GM12878 (cell line): Measurements from ENCODE around the gene TMTC3. TPM values are rescaled to one million over a fixed set of nuclear protein-coding genes. Genes with fewer than 3 reads are reported as not detected.

ENCODE experiments used
- CREB1 ChIP-seq: IDR thresholded peaks from 2 replicates; pipeline ENCODE4 v1.6.1; 2012; ENCODE audit warnings: low read depth, mild to moderate bottlenecking, inconsistent platforms
- EED ChIP-seq: sonication (generic); IDR thresholded peaks from 2 replicates; pipeline ENCODE4 v1.6.1; 2016; ENCODE audit warnings: antibody characterized with exemption, low read depth
- GATAD2B ChIP-seq: fragments of 450-650 bp; conservative IDR thresholded peaks from 2 replicates; pipeline ENCODE4 v1.6.1; 2017; ENCODE audit warnings: low read depth, mild to moderate bottlenecking, moderate library complexity
- KAT2A ChIP-seq: conservative IDR thresholded peaks from 2 replicates; pipeline ENCODE4 v1.6.1; 2011; ENCODE audit warnings: low read depth, low read length; ENCODE audit not compliant: control insufficient read depth
- MEF2A ChIP-seq: IDR thresholded peaks from 2 replicates; pipeline ENCODE4 v1.6.1; 2011; ENCODE audit warnings: low read depth, mild to moderate bottlenecking, low read length, moderate library complexity; ENCODE audit not compliant: insufficient read depth
- NFXL1 ChIP-seq: fragments of 450-650 bp; IDR thresholded peaks from 2 replicates; pipeline ENCODE4 v1.6.1; 2017; ENCODE audit warnings: antibody characterized with exemption, mild to moderate bottlenecking, borderline replicate concordance
- PAX8 ChIP-seq: fragments of 450-650 bp; IDR thresholded peaks from 2 replicates; pipeline ENCODE4 v1.6.1; 2017; ENCODE audit warnings: mild to moderate bottlenecking, moderate library complexity
- RCOR1 ChIP-seq: conservative IDR thresholded peaks from 2 replicates; pipeline ENCODE4 v1.6.1; 2012; ENCODE audit warnings: low read depth, low read length, improper control_type of control experiment
- SMAD5 ChIP-seq: IDR thresholded peaks from 2 replicates; pipeline ENCODE4 v1.6.1; 2016; ENCODE audit warnings: antibody characterized with exemption, low read depth
- SREBF1 ChIP-seq: IDR thresholded peaks from 2 replicates; pipeline ENCODE4 v1.6.1; 2012; ENCODE audit warnings: mild to moderate bottlenecking, low read length
- SUPT20H ChIP-seq: IDR thresholded peaks from 2 replicates; pipeline ENCODE4 v1.6.1; 2011; ENCODE audit warnings: low read depth, mild to moderate bottlenecking, low read length, moderate library complexity, borderline replicate concordance; ENCODE audit not compliant: control insufficient read depth
- WRNIP1 ChIP-seq: IDR thresholded peaks from 2 replicates; pipeline ENCODE4 v1.6.1; 2011; ENCODE audit warnings: low read depth, low read length, improper control_type of control experiment, borderline replicate concordance
- ZBED1 ChIP-seq: IDR thresholded peaks from 2 replicates; pipeline ENCODE4 v1.6.1; 2016; ENCODE audit warnings: borderline replicate concordance
- ZNF207 ChIP-seq: fragments of 450-650 bp; IDR thresholded peaks from 2 replicates; pipeline ENCODE4 v1.6.1; 2014; ENCODE audit warnings: antibody characterized with exemption, mild to moderate bottlenecking, borderline replicate concordance
- ZZZ3 ChIP-seq: IDR thresholded peaks from 2 replicates; pipeline ENCODE4 v1.6.1; 2011; ENCODE audit warnings: low read depth; ENCODE audit not compliant: control insufficient read depth, insufficient read length
- polyA plus RNA-seq, 11 experiments: library from polyadenylated mRNA; depleted of rRNA in 4 of 11; unstranded in 6 of 11; stranded (reverse) in 5 of 11; fragments of >200 nt; fragmentation: Nextera tagmentation in 4 of 11; fragmentation: Illumina TruSeq in 1 of 11; extraction: Ambion mirVana in 4 of 11; extraction: Trizol in 1 of 11; gene quantifications; 1 replicate in 1 of 11; 2 replicates in 10 of 11; pipeline versions ENCODE4 v1.2.1 to v1.2.3, GENCODE V29; 2011 to 2016; ENCODE audit warnings: inconsistent platforms in 2 of 11, missing spikeins in 2 of 11, low read depth in 1 of 11
- total RNA-seq, 4 experiments: library from RNA; depleted of rRNA in 3 of 4; stranded (reverse); fragments of >200 nt in 3 of 4; fragmentation: Illumina TruSeq in 1 of 4; extraction: Trizol in 1 of 4; gene quantifications; 2 replicates each; pipeline versions ENCODE4 v1.2.1 to v1.2.3, GENCODE V29; 2013 to 2021
- TF ChIP-seq, protein P1 (sequence below): fragments of 450-650 bp; IDR thresholded peaks from 2 replicates; pipeline ENCODE4 v1.6.1; 2017; ENCODE audit warnings: borderline replicate concordance
- TF ChIP-seq, protein P2 (sequence below): fragments of 450-650 bp; IDR thresholded peaks from 2 replicates; pipeline ENCODE4 v1.6.1; 2017; ENCODE audit warnings: mild to moderate bottlenecking
- TF ChIP-seq, protein P3 (sequence below): fragments of 150-350 bp; IDR thresholded peaks from 2 replicates; pipeline ENCODE4 v1.6.1; 2014; ENCODE audit warnings: mild to moderate bottlenecking, low read depth, low read length
- TF ChIP-seq, protein P4 (sequence below): IDR thresholded peaks from 2 replicates; pipeline ENCODE4 v1.6.1; 2012; ENCODE audit warnings: low read depth, low read length, improper control_type of control experiment
- TF ChIP-seq, protein P5 (sequence below): fragments of 450-650 bp; formaldehyde crosslinking; IDR thresholded peaks from 2 replicates; pipeline ENCODE4 v1.5.0; 2022; ENCODE audit warnings: mild to moderate bottlenecking, missing genetic modification characterization

The TMTC3 gene
- total and polyA plus RNA-seq, 10 of the 15 experiments (the other 5 are each of a cell fraction or from before 2014, with no cell fraction given): 1.4 to 5.7 (median 3.5) TPM

DNA sequence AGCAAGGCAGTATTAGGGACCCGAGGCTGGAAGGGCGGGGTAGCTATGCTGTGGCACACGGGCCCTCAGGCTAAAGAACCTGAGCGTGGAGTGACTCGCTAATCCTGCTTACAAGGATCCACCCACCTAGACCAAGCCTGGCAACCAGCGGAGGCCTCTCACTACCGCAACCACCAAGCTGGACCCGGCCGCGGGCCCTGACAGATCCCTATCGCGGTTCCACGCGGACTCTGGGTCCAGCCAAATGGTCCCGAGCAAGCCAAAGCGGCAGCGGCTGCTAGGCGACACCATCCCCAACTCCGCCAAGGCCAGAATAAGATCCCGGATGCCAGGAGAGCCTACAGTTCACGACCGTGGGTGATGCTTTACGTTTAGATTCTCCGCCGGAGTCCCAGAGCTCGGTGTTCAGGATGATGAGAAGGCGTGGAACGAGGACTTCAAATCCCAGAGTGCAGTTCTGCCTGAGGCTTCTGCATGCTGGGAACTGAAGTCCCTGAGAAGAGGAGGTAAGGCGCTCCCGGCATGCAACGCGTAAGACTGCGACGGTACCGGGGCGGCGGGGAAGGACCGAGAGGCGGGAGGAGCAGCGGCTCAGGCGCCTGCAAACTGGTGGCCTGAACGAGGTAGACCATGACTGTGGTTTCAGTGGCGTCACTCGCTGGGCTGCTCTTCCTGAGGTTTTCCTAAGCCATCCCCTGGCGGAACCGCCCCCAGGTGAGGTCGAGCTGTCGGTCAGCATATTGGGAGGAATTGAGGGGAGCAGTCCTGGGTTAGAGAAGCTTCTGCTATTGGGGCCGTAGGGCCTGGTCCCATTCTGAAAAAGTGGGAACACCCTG, at the start of gene TMTC3, which contains the start of gene CEP290 (continued):
- TF ChIP-seq, protein P1, sequence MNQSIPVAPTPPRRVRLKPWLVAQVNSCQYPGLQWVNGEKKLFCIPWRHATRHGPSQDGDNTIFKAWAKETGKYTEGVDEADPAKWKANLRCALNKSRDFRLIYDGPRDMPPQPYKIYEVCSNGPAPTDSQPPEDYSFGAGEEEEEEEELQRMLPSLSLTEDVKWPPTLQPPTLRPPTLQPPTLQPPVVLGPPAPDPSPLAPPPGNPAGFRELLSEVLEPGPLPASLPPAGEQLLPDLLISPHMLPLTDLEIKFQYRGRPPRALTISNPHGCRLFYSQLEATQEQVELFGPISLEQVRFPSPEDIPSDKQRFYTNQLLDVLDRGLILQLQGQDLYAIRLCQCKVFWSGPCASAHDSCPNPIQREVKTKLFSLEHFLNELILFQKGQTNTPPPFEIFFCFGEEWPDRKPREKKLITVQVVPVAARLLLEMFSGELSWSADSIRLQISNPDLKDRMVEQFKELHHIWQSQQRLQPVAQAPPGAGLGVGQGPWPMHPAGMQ: no peak
- TF ChIP-seq, protein P2, sequence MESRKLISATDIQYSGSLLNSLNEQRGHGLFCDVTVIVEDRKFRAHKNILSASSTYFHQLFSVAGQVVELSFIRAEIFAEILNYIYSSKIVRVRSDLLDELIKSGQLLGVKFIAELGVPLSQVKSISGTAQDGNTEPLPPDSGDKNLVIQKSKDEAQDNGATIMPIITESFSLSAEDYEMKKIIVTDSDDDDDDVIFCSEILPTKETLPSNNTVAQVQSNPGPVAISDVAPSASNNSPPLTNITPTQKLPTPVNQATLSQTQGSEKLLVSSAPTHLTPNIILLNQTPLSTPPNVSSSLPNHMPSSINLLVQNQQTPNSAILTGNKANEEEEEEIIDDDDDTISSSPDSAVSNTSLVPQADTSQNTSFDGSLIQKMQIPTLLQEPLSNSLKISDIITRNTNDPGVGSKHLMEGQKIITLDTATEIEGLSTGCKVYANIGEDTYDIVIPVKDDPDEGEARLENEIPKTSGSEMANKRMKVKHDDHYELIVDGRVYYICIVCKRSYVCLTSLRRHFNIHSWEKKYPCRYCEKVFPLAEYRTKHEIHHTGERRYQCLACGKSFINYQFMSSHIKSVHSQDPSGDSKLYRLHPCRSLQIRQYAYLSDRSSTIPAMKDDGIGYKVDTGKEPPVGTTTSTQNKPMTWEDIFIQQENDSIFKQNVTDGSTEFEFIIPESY: peak; percentile 33; the same call in 1 of the 2 replicates
- TF ChIP-seq, protein P3, sequence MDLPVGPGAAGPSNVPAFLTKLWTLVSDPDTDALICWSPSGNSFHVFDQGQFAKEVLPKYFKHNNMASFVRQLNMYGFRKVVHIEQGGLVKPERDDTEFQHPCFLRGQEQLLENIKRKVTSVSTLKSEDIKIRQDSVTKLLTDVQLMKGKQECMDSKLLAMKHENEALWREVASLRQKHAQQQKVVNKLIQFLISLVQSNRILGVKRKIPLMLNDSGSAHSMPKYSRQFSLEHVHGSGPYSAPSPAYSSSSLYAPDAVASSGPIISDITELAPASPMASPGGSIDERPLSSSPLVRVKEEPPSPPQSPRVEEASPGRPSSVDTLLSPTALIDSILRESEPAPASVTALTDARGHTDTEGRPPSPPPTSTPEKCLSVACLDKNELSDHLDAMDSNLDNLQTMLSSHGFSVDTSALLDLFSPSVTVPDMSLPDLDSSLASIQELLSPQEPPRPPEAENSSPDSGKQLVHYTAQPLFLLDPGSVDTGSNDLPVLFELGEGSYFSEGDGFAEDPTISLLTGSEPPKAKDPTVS: peak; percentile 79; the same call in 1 of the 2 replicates
- peak; percentile 53 for TF ChIP-seq ZNF207
- peak; percentile 80 for TF ChIP-seq EED
- TF ChIP-seq ZZZ3: no peak
- 0 out of 2 replicates have a peak, but pooled peaks have one; percentile 21 for TF ChIP-seq RCOR1
- no peak for TF ChIP-seq WRNIP1
- TF ChIP-seq KAT2A: no peak
- 0 out of 2 replicates have a peak, but pooled peaks have one; percentile 5 for TF ChIP-seq GATAD2B
- peak; percentile 27; the same call in 1 of the 2 replicates for TF ChIP-seq SMAD5
- no peak for TF ChIP-seq NFXL1
- peak; percentile 81 for TF ChIP-seq CREB1
- TF ChIP-seq ZBED1: no peak
- TF ChIP-seq, protein P4, sequence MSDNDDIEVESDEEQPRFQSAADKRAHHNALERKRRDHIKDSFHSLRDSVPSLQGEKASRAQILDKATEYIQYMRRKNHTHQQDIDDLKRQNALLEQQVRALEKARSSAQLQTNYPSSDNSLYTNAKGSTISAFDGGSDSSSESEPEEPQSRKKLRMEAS: peak; percentile 87
- TF ChIP-seq MEF2A: no peak
- no peak for TF ChIP-seq SUPT20H
- no peak for TF ChIP-seq PAX8
- peak; percentile 86 for TF ChIP-seq SREBF1
- TF ChIP-seq, protein P5, sequence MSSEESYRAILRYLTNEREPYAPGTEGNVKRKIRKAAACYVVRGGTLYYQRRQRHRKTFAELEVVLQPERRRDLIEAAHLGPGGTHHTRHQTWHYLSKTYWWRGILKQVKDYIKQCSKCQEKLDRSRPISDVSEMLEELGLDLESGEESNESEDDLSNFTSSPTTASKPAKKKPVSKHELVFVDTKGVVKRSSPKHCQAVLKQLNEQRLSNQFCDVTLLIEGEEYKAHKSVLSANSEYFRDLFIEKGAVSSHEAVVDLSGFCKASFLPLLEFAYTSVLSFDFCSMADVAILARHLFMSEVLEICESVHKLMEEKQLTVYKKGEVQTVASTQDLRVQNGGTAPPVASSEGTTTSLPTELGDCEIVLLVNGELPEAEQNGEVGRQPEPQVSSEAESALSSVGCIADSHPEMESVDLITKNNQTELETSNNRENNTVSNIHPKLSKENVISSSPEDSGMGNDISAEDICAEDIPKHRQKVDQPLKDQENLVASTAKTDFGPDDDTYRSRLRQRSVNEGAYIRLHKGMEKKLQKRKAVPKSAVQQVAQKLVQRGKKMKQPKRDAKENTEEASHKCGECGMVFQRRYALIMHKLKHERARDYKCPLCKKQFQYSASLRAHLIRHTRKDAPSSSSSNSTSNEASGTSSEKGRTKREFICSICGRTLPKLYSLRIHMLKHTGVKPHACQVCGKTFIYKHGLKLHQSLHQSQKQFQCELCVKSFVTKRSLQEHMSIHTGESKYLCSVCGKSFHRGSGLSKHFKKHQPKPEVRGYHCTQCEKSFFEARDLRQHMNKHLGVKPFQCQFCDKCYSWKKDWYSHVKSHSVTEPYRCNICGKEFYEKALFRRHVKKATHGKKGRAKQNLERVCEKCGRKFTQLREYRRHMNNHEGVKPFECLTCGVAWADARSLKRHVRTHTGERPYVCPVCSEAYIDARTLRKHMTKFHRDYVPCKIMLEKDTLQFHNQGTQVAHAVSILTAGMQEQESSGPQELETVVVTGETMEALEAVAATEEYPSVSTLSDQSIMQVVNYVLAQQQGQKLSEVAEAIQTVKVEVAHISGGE (CRISPR knock-in tag): peak; percentile 74
